HCT116 (cell line): ENCODE data around the gene AHRR. TPM values are rescaled to one million over a fixed set of nuclear protein-coding genes. Genes with fewer than 3 reads are reported as not detected.
A peak's percentile ranks its signal among the peaks of the same experiment; 100 is the strongest.

Experiments
- ATAC-seq: fragments of 200-7000 bp; cut with Tn5 transposase; 2 replicates; pipeline ENCODE4 v1.9.1; 2020; ENCODE audit warnings: mild to moderate bottlenecking, moderate library complexity
- BruUV-seq: library from RNA; stranded (reverse); fragments of 400-500 nt; replicated peaks from 2 replicates; lab custom pipeline; 2021; lab: Mats Ljungman, UMichigan
- CTCF ChIA-PET: fragments of 300-600 bp; sonication (Branson Sonifier 250); formaldehyde crosslinking; loops from one replicate; lab custom pipeline; 2021; ENCODE audit warnings: antibody characterized with exemption; lab: Charles Lee
- POLR2A ChIA-PET: fragments of 300-600, 350-600 bp; sonication (Branson Sonifier 250); formaldehyde crosslinking; loops from one replicate; lab custom pipeline; 2021; ENCODE audit warnings: antibody characterized with exemption; lab: Charles Lee
- RAD21 ChIA-PET, 2 experiments: fragments of 300-600 bp; sonication (Branson Sonifier 250); formaldehyde crosslinking; loops; one replicate each; lab custom pipeline; 2023; ENCODE audit warnings: low total read pairs in 2 of 2; ENCODE audit not compliant: uncharacterized antibody in 2 of 2, unreplicated experiment in 2 of 2, low non-redundant PET in 1 of 2; lab: Charles Lee
- DNase-seq: peaks from one replicate; pipeline ENCODE4 v3.0.0-alpha.2; 2010; ENCODE audit warnings: low read depth, low spot score
- H2AFZ ChIP-seq: fragments of 200-600 bp; shearing (Covaris generic), sonication (generic); 2 replicates; pipeline ENCODE4 v1.6.1; 2017; ENCODE audit warnings: low read depth, mixed run types, mixed read lengths, antibody characterized with exemption, low read length; ENCODE audit not compliant: poor library complexity, severe bottlenecking
- H3K27ac ChIP-seq: 2 replicates; pipeline ENCODE4 v1.5.1; 2012; ENCODE audit warnings: low read depth, low read length
- H3K27me3 ChIP-seq: fragments of 200-600 bp; sonication (generic); 2 replicates; pipeline ENCODE4 v1.6.1; 2016; ENCODE audit warnings: mixed run types, low read length, mixed read lengths; ENCODE audit not compliant: insufficient read depth
- H3K36me3 ChIP-seq, 2 experiments: fragments of 200-500 bp in 1 of 2; fragments of 200-600 bp in 1 of 2; sonication (Bioruptor generic) in 1 of 2; sonication (generic) in 1 of 2; 2 replicates each; pipeline versions ENCODE4 v1.5.1 to v1.6.1; 2014 to 2016; ENCODE audit warnings: low read length in 2 of 2, inconsistent platforms in 1 of 2, mixed read lengths in 1 of 2, mixed run types in 1 of 2; ENCODE audit not compliant: insufficient read depth in 2 of 2, control insufficient read depth in 1 of 2
- H3K4me1 ChIP-seq, 2 experiments: fragments of 200-600 bp in 1 of 2; sonication (generic) in 1 of 2; 2 replicates each; pipeline versions ENCODE4 v1.5.1 to v1.6.1; 2012 to 2017; ENCODE audit warnings: low read length in 2 of 2, inconsistent platforms in 1 of 2, mild to moderate bottlenecking in 1 of 2, mixed read lengths in 1 of 2, mixed run types in 1 of 2, moderate library complexity in 1 of 2; ENCODE audit not compliant: insufficient read depth in 2 of 2, control insufficient read depth in 1 of 2
- H3K4me2 ChIP-seq: fragments of 200-600 bp; sonication (generic); 2 replicates; pipeline ENCODE4 v1.6.1; 2017; ENCODE audit warnings: mixed run types, low read length, mixed read lengths
- H3K4me3 ChIP-seq, 2 experiments: fragments of 200-600 bp in 1 of 2; sonication (generic) in 1 of 2; replicated peaks in 1 of 2; 2 replicates each; pipeline ENCODE4 v1.5.1; 2011 to 2016; ENCODE audit warnings: low read length in 2 of 2, control low read depth in 1 of 2, low read depth in 1 of 2, mild to moderate bottlenecking in 1 of 2, mixed read lengths in 1 of 2, mixed run types in 1 of 2
- H3K79me2 ChIP-seq: fragments of 200-600 bp; sonication (generic); 2 replicates; pipeline ENCODE4 v1.6.1; 2017; ENCODE audit warnings: mild to moderate bottlenecking, mixed run types, low read length, moderate library complexity, mixed read lengths; ENCODE audit not compliant: insufficient read depth
- H3K9ac ChIP-seq: fragments of 200-600 bp; sonication (generic); 2 replicates; pipeline ENCODE4 v1.6.1; 2016; ENCODE audit warnings: low read length, mixed read lengths
- H3K9me2 ChIP-seq: fragments of 200-600 bp; sonication (generic), shearing (Covaris generic); 2 replicates; pipeline ENCODE4 v1.6.1; 2017; ENCODE audit warnings: mixed run types, mild to moderate bottlenecking, moderate library complexity; ENCODE audit not compliant: insufficient read depth
- H3K9me3 ChIP-seq, 2 experiments: fragments of 200-500 bp in 1 of 2; fragments of 200-600 bp in 1 of 2; sonication (Bioruptor generic) in 1 of 2; sonication (generic) in 1 of 2; 2 replicates each; pipeline ENCODE4 v1.6.1; 2014 to 2017; ENCODE audit warnings: low read length in 2 of 2, mixed read lengths in 2 of 2, inconsistent platforms in 1 of 2, low read depth in 1 of 2, mild to moderate bottlenecking in 1 of 2, mixed run types in 1 of 2, moderate library complexity in 1 of 2; ENCODE audit not compliant: control insufficient read depth in 1 of 2, insufficient read depth in 1 of 2
- H4K20me1 ChIP-seq: fragments of 200-600 bp; sonication (generic), shearing (Covaris generic); 2 replicates; pipeline ENCODE4 v1.6.1; 2017; ENCODE audit warnings: mixed run types, mild to moderate bottlenecking, moderate library complexity; ENCODE audit not compliant: insufficient read depth
- CEBPB ChIP-seq: IDR thresholded peaks from 2 replicates; pipeline ENCODE4 v1.6.1; 2012; ENCODE audit warnings: low read depth
- ELF1 ChIP-seq: IDR thresholded peaks from 2 replicates; pipeline ENCODE4 v1.6.1; 2012; ENCODE audit warnings: low read depth, borderline replicate concordance
- EZH2phosphoT487 ChIP-seq: fragments of 200-600 bp; IDR thresholded peaks from 2 replicates; pipeline ENCODE4 v1.6.1; 2018; ENCODE audit warnings: antibody characterized with exemption, borderline replicate concordance
- FOSL1 ChIP-seq: IDR thresholded peaks from 2 replicates; pipeline ENCODE4 v1.6.1; 2012; ENCODE audit warnings: low read depth
- JUND ChIP-seq: IDR thresholded peaks from 2 replicates; pipeline ENCODE4 v1.6.1; 2012
- POLR2A ChIP-seq: IDR thresholded peaks from 2 replicates; pipeline ENCODE4 v1.7.0; 2011; ENCODE audit warnings: borderline replicate concordance; ENCODE audit not compliant: insufficient read depth, insufficient read length; ENCODE audit errors: extremely low read depth
- POLR2AphosphoS5 ChIP-seq: IDR thresholded peaks from 2 replicates; pipeline ENCODE4 v1.6.1; 2011; ENCODE audit warnings: mild to moderate bottlenecking, low read depth, low read length, moderate library complexity
- RAD21 ChIP-seq: IDR thresholded peaks from 2 replicates; pipeline ENCODE4 v1.6.1; 2012; ENCODE audit warnings: low read depth, mild to moderate bottlenecking
- SRF ChIP-seq: IDR thresholded peaks from 2 replicates; pipeline ENCODE4 v1.6.1; 2012; ENCODE audit warnings: low read depth
- TCF7L2 ChIP-seq: IDR thresholded peaks from 2 replicates; pipeline ENCODE4 v1.7.0; 2011; ENCODE audit warnings: borderline replicate concordance, inconsistent platforms; ENCODE audit not compliant: insufficient read depth, insufficient read length; ENCODE audit errors: extremely low read depth
- YY1 ChIP-seq: IDR thresholded peaks from 2 replicates; pipeline ENCODE4 v1.6.1; 2011; ENCODE audit warnings: low read length, low read depth, moderate library complexity, mild to moderate bottlenecking; ENCODE audit not compliant: insufficient replicate concordance; ENCODE audit errors: extremely low read depth
- ZNF274 ChIP-seq: fragments of 200-500 bp; sonication (Bioruptor generic); IDR thresholded peaks from 2 replicates; pipeline ENCODE4 v1.6.1; 2014; ENCODE audit warnings: mild to moderate bottlenecking, low read depth, low read length, inconsistent platforms
- intact Hi-C: fragments of 100-400 bp; cut with micrococcal nuclease; formaldehyde crosslinking; loops from 2 replicates; pipeline ENCODE4 v1.10.0; 2022
- total RNA-seq: library from RNA; stranded (reverse); gene quantifications from one replicate; pipeline ENCODE4 v1.2.1, GENCODE V29; 2021; ENCODE audit not compliant: unreplicated experiment
- TF ChIP-seq, protein P1 (sequence below), 3 experiments: fragments of 200-600 bp in 1 of 3; sonication (generic) in 1 of 3; IDR thresholded peaks in 2 of 3; conservative IDR thresholded peaks in 1 of 3; 2 replicates each; pipeline ENCODE4 v1.5.1; 2012 to 2017; ENCODE audit warnings: low read depth in 2 of 3, low read length in 2 of 3, antibody characterized with exemption in 1 of 3, borderline replicate concordance in 1 of 3, control low read depth in 1 of 3, mild to moderate bottlenecking in 1 of 3, mixed read lengths in 1 of 3, mixed run types in 1 of 3, moderate library complexity in 1 of 3; ENCODE audit not compliant: insufficient read depth in 1 of 3
- TF ChIP-seq, protein P2 (sequence below): IDR thresholded peaks from 2 replicates; pipeline ENCODE4 v1.6.1; 2012
- TF ChIP-seq, protein P3 (sequence below): IDR thresholded peaks from 2 replicates; pipeline ENCODE4 v1.6.1; 2012
- TF ChIP-seq, protein P4 (sequence below): IDR thresholded peaks from 2 replicates; pipeline ENCODE4 v1.6.1; 2011; ENCODE audit warnings: mild to moderate bottlenecking, low read length, moderate library complexity; ENCODE audit not compliant: insufficient replicate concordance; ENCODE audit errors: extremely low read depth

AHRR gene
- total RNA-seq, 1 experiment from 2014 or later: 12.7 TPM

DNA sequence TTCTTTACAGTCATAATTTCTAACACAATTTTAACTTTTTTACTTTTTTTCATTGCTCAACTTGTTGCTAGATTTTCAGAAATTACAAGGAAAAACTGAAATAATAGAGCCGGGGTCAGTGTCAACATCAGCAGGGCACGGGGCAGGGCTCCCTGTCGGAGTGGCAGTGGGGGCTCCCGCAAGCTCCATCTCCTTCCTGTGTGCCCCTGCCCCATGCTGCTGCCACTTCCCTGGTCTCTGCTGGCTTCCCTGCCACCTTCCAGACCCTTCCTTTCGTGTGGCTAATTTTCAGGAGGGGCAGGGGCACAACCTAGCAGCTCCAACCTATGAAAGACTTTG, 120.5 kb downstream of the AHRR start (continued):
- TF ChIP-seq ZNF274 (no peak), EZH2phosphoT487 (no peak), TCF7L2 (no peak)
- TF ChIP-seq, protein P1, sequence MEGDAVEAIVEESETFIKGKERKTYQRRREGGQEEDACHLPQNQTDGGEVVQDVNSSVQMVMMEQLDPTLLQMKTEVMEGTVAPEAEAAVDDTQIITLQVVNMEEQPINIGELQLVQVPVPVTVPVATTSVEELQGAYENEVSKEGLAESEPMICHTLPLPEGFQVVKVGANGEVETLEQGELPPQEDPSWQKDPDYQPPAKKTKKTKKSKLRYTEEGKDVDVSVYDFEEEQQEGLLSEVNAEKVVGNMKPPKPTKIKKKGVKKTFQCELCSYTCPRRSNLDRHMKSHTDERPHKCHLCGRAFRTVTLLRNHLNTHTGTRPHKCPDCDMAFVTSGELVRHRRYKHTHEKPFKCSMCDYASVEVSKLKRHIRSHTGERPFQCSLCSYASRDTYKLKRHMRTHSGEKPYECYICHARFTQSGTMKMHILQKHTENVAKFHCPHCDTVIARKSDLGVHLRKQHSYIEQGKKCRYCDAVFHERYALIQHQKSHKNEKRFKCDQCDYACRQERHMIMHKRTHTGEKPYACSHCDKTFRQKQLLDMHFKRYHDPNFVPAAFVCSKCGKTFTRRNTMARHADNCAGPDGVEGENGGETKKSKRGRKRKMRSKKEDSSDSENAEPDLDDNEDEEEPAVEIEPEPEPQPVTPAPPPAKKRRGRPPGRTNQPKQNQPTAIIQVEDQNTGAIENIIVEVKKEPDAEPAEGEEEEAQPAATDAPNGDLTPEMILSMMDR (IDR thresholded peaks at IDR 0.05 in 2 of 3, conservative IDR thresholded peaks at IDR 0.05 in 1 of 3; ENCODE audit: borderline replicate concordance in 1 of 3, insufficient read depth in 1 of 3, low read depth in 2 of 3, low read length in 2 of 3): no peak
- TF ChIP-seq, protein P2, sequence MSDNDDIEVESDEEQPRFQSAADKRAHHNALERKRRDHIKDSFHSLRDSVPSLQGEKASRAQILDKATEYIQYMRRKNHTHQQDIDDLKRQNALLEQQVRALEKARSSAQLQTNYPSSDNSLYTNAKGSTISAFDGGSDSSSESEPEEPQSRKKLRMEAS: no peak

DNA sequence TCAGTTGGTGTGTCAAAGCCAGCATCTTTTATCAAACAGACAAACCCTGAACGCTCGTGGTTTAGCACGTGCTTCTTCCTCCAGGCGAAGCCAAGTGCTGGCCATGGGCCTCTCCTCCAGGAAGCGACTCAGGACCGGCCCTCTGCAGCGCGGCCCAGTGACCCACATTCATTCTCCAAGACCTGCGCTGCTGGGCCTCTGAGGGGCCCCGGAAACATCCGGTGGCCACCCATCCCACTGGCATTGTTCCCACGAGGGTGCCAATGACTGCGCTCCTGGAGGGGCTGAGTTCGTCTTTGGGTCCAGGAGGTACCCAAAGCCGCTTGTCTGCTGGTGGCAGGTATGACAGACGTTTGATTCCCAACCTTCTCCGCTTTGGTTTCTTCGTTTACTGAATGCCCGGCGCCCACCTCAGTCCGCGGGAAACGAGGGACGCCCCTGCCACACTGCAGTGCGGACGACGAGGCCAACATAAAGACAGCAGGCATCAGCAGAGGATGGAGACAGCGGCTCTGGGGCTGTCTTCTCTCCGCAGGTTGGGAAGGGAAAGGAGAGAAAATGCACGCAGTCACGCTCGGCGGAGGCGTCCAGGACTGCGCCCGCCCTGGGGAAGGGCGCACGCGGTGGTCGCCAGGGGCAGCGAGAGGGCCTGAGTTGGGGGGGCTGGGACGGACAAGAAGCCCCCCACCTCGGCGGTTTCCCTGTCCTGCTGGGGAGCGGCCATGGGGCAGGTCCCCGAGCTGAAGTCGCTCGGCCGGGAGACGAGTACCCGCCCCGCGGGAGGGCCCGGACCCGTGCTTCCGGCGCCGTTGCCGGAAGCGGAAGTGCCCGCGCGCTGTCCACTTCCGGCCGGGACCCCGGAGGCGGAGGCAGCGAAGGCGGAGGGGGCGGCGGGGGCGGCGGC, 121.1 kb downstream of the AHRR start, which contains the start of gene EXOC3:
EXOC3 (plus strand) TSS at position 842 of the 904 bp plus-strand sequence. CDS start 3,030 bp downstream, outside the sequence.
- H3K9me3 ChIP-seq: no peaks in the 10 kb centered on the region
- H3K9me2 ChIP-seq: no peaks in the 10 kb centered on the region
- ATAC-seq: peak; percentile 87
- H3K9ac ChIP-seq: peak within 1 kb of the TSS; percentile 87
- peak; percentile 34 for DNase-seq
- TSS peak; percentile 83 for BruUV-seq
- H3K4me2 ChIP-seq: peak within 1 kb of the TSS; percentile 99
- intact Hi-C loops: loop anchor here (10.0 kb wide), 2 partner anchors 462 to 722 kb away; no protein-coding TSS in a partner anchor
- no peaks in the 10 kb centered on the region for H3K27me3 ChIP-seq
- peaks cover 12 to 30% of the 10 kb centered on the region in 2 experiments for H3K4me1 ChIP-seq
- peaks cover 7% of the 10 kb centered on the region in 2 experiments; a peak in 3 of 4 replicates for H3K36me3 ChIP-seq
- H4K20me1 ChIP-seq: 0 out of 2 replicates have a peak, but pooled peaks cover 3% of the 10 kb centered on the region
- ChIA-PET CTCF (interaction anchor here (1.5 kb wide), 1 partner anchor 28 kb away, joined by 4 read pairs; no protein-coding TSS in a partner anchor), POLR2A (no interaction called here), RAD21 (no interaction called here)
- peaks cover 40% of the 10 kb centered on the region for H3K79me2 ChIP-seq
- H3K27ac ChIP-seq: peak within 1 kb of the TSS; percentile 86
- no peak within 1 kb of the TSS for H2AFZ ChIP-seq
- H3K4me3 ChIP-seq: peak within 1 kb of the TSS; percentile 98 to 99
- TF ChIP-seq RAD21: no peak
- TF ChIP-seq, protein P3, sequence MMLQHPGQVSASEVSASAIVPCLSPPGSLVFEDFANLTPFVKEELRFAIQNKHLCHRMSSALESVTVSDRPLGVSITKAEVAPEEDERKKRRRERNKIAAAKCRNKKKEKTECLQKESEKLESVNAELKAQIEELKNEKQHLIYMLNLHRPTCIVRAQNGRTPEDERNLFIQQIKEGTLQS: no peak
- peak; percentile 90 for TF ChIP-seq POLR2AphosphoS5
- TF ChIP-seq, protein P4, sequence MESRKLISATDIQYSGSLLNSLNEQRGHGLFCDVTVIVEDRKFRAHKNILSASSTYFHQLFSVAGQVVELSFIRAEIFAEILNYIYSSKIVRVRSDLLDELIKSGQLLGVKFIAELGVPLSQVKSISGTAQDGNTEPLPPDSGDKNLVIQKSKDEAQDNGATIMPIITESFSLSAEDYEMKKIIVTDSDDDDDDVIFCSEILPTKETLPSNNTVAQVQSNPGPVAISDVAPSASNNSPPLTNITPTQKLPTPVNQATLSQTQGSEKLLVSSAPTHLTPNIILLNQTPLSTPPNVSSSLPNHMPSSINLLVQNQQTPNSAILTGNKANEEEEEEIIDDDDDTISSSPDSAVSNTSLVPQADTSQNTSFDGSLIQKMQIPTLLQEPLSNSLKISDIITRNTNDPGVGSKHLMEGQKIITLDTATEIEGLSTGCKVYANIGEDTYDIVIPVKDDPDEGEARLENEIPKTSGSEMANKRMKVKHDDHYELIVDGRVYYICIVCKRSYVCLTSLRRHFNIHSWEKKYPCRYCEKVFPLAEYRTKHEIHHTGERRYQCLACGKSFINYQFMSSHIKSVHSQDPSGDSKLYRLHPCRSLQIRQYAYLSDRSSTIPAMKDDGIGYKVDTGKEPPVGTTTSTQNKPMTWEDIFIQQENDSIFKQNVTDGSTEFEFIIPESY: no peak
- TF ChIP-seq ZNF274: no peak
- TF ChIP-seq ELF1: no peak; the same call in 1 of the 2 replicates
- TF ChIP-seq EZH2phosphoT487: no peak
- no peak for TF ChIP-seq FOSL1
- TF ChIP-seq POLR2A: peak; percentile 71
- TF ChIP-seq YY1: peak; percentile 60
- TF ChIP-seq CEBPB: no peak
- TF ChIP-seq SRF: no peak
- TF ChIP-seq JUND: no peak
- TF ChIP-seq, protein P2: peak; percentile 72
